Measurements from ENCODE around the gene NRXN3. TPM values are rescaled to one million over a fixed set of nuclear protein-coding genes. Genes with fewer than 3 reads are reported as not detected.

The NRXN3 gene
- total RNA-seq, 2 donors from 2014 or later: not detected

DNA sequence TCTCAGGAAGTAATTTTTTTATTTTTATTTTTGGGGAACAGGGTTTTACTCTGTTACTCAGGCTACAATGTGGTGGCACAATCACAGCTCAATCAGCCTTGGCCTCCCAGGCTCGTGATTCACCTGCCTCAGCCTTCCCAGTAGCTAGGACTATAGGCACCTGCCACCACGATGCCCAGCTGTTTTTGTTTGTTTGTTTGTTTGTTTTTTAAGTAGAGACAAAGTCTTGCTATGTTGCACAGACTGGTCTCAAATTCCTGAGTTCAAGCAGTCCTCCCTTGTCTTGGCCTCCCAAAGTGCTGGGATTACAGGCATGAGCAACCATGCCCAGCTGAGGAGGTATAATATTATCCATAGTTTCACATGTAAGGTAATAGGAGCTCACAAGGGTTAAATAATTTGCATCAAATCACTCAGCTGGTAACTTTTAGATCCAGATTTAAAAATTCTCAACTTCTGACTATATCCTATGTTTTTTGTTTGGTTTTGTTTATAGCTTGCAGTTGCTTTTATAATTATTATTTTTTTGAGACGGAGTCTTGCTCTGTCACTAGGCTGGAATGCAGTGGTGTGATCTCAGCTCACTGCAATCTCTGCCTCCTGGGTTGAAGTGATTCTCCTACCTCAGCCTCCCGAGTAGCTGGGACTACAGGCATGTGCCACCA, 1411.9 kb downstream of the NRXN3 start:
- no peak for ATAC-seq
- no peaks in the 10 kb centered on the region for H3K4me1 Mint-ChIP-seq
- H3K9me3 ChIP-seq (ENCODE audit: control insufficient read depth, low read length, poor library complexity, severe bottlenecking): no peaks in the 10 kb centered on the region
- H3K27me3 Mint-ChIP-seq: no peaks in the 10 kb centered on the region
- no peak overlapping the region for H3K27ac Mint-ChIP-seq
- H3K4me3 Mint-ChIP-seq: no peak overlapping the region
- no peak for DNase-seq
- no peaks in the 10 kb centered on the region for H3K36me3 Mint-ChIP-seq (ENCODE audit: low read depth)

DNA sequence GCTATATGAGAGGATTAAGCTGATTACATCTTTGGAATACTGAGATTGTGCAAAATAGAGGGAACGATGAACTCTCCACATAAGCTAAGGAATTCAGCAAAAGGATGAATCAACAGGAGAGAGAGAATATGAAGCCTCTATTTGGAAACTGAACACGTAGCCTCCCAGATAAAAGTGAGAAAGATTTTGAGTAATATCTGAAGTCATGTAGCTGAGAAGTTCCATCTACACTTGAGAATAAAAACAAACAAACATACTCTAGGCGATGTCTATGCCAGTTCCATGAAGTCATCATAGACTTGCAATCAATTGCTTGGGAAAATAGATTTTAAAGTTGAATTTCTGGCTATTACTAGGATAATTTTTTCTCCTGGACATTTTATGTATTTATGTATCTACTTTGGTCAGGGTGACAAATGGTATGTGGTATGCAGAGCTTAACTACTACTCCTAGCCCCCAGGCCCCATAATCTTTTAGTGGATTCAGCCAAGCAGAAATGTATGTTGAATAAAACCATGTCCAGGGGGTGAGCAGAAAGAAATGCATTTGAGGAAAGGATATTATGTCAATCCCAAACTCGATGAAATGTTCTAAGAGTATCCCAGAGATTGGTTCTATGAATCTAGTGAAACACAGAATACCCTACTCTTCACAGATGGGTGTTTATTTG, 1413.7 kb downstream of the NRXN3 start:
- no peaks in the 10 kb centered on the region for H3K9me3 ChIP-seq (ENCODE audit: control insufficient read depth, low read length, poor library complexity, severe bottlenecking)
- DNase-seq (no peak), ATAC-seq (no peak)
- Mint-ChIP-seq H3K27ac (no peak overlapping the region), H3K36me3 (ENCODE audit: low read depth) (no peaks in the 10 kb centered on the region), H3K4me3 (no peak overlapping the region), H3K27me3 (no peaks in the 10 kb centered on the region), H3K4me1 (no peaks in the 10 kb centered on the region)

DNA sequence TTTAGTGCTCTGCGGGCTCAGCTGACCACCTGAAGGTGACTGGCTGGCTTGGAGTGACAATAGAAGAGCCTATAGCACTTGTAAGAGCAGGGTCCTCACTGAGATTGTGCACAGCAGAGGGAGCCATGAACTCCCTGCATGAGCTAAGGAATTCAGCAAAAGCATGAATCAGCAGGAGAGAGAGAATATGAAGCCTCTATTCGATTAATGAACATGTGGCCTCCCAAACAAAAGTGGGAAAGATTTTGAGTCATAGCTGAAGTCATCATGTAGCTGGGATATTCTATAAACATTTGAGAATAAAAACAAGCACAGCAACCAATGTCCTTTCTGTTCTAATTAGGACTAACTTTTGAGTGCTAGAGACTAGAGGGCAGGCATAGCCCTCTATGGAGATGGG, 1414.5 kb downstream of the NRXN3 start:
- Mint-ChIP-seq H3K4me1 (no peaks in the 10 kb centered on the region), H3K36me3 (ENCODE audit: low read depth) (no peaks in the 10 kb centered on the region), H3K27ac (no peak overlapping the region), H3K27me3 (no peaks in the 10 kb centered on the region), H3K4me3 (no peak overlapping the region)
- H3K9me3 ChIP-seq (ENCODE audit: control insufficient read depth, low read length, poor library complexity, severe bottlenecking): no peaks in the 10 kb centered on the region
- ATAC-seq (no peak), DNase-seq (no peak)

DNA sequence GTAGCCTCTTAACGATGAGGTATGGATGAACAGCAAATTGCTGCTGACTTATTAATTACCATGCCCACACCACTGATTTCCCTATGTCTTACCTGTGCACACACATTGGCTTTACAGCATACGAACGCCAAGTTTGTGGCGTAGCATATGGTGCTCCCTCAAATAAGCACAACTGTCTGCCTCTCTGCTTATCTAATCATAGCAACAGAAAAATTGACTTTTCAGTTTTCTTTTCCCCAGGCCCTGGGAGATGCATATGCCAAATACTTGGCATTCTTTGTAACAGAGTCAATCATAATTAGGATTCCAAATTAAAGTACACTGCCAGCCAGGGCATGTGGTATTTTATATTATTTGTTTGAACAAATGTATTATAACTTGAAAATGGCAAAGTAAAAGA, 1415.7 kb downstream of the NRXN3 start:
- H3K9me3 ChIP-seq (ENCODE audit: control insufficient read depth, low read length, poor library complexity, severe bottlenecking): no peaks in the 10 kb centered on the region
- H3K4me3 Mint-ChIP-seq: no peak overlapping the region
- no peak for ATAC-seq
- H3K27me3 Mint-ChIP-seq: no peaks in the 10 kb centered on the region
- H3K36me3 Mint-ChIP-seq (ENCODE audit: low read depth): no peaks in the 10 kb centered on the region
- no peak for DNase-seq
- H3K4me1 Mint-ChIP-seq: no peaks in the 10 kb centered on the region
- no peak overlapping the region for H3K27ac Mint-ChIP-seq

DNA sequence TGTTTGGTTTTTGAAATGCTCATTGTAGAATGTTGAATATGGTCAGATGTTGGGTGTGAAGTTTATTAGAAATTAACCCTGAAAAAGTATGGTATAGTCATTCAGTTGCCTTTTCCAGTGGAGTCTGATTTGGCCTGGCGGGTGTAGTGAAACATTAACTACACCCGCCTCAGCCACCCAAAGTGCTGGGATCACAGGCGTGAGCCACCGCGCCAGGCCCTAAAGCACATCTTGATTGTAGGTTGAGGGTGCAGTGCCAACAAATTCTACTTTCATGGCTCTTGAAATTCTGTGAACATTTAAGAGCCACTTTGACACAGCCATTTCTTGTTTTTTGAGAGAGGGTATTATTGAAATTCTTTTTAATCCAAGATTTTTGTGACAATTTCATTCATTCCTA, 1416.2 kb downstream of the NRXN3 start:
- no peaks in the 10 kb centered on the region for H3K27me3 Mint-ChIP-seq
- no peak overlapping the region for H3K27ac Mint-ChIP-seq
- DNase-seq (no peak), ATAC-seq (no peak)
- no peaks in the 10 kb centered on the region for H3K9me3 ChIP-seq (ENCODE audit: control insufficient read depth, low read length, poor library complexity, severe bottlenecking)
- H3K4me1 Mint-ChIP-seq: no peaks in the 10 kb centered on the region
- H3K4me3 Mint-ChIP-seq: no peak overlapping the region
- H3K36me3 Mint-ChIP-seq (ENCODE audit: low read depth): no peaks in the 10 kb centered on the region

DNA sequence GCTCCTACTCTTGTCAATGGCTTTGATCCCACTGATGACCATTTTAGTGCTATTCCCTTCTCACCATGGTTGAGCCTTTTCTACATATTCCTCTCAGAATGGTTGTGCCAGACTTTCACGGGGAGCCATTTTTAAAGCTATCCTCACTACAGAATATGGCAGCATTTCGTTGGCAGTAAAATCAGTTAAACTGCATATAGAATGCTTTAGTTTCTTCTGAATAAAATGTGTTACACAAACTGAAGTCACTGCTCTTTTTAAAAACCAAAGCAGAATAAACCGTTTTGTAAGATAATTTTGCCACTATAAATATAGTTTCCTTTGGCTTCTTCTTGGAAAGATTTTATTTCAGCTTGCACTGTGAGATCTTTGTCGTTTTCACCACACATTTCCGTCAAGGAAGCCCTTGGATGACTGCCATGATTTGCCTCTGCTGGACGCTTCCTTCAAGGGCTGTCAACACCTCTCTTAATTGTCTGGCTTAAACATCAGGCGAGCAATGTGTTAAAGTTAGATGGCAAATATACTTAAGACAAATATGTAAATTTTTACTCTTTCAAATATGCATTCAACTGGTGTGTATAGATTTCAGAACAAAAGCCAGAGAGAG, 1416.9 kb downstream of the NRXN3 start:
- H3K36me3 Mint-ChIP-seq (ENCODE audit: low read depth): no peaks in the 10 kb centered on the region
- H3K4me1 Mint-ChIP-seq: no peaks in the 10 kb centered on the region
- H3K27ac Mint-ChIP-seq: no peak overlapping the region
- ATAC-seq: no peak
- H3K4me3 Mint-ChIP-seq: no peak overlapping the region
- no peaks in the 10 kb centered on the region for H3K27me3 Mint-ChIP-seq
- no peak for DNase-seq
- no peaks in the 10 kb centered on the region for H3K9me3 ChIP-seq (ENCODE audit: control insufficient read depth, low read length, poor library complexity, severe bottlenecking)

DNA sequence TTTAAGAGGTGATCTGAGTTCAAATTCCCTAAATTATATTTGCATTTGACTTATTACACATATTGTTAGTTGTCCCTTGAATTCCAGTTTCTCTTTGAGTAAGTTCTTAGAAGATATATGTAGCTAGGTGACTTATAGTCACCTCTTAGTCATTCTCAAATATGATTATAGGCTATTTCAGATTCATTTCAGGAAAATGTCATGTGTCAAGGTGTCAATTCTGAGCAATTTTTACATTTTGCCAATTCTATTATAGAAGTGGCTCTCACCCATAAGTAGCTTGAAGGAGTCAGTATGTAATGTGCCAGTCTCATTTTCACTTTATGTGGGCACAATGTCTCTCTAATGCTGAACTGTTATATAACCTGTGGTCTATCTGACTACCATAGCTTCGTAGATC, 1417.7 kb downstream of the NRXN3 start:
- H3K27ac Mint-ChIP-seq: no peak overlapping the region
- H3K27me3 Mint-ChIP-seq: no peaks in the 10 kb centered on the region
- no peaks in the 10 kb centered on the region for H3K9me3 ChIP-seq (ENCODE audit: control insufficient read depth, low read length, poor library complexity, severe bottlenecking)
- DNase-seq: no peak
- H3K4me3 Mint-ChIP-seq: no peak overlapping the region
- ATAC-seq: no peak
- no peaks in the 10 kb centered on the region for H3K4me1 Mint-ChIP-seq
- H3K36me3 Mint-ChIP-seq (ENCODE audit: low read depth): no peaks in the 10 kb centered on the region

DNA sequence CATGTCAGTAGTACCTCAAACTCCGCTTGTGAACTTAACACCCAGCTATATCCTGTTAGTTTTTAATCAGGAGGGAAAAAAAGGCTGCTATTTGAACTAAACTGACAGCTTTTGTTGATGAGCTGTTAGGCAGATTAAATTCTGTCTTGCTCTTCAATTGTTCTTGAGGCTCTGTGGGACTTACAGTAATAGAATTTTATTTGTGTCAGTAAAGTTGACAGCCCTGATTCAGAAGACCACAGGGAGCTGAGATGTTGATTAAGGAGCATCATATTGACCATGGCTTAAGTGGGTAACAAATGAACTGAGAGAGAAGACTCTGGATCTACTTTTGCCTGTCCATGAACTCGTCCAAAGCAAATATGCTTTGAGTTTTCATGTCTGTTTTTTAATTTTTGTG, 1418.2 kb downstream of the NRXN3 start:
- no peak for ATAC-seq
- no peak overlapping the region for H3K27ac Mint-ChIP-seq
- no peaks in the 10 kb centered on the region for H3K9me3 ChIP-seq (ENCODE audit: control insufficient read depth, low read length, poor library complexity, severe bottlenecking)
- H3K4me1 Mint-ChIP-seq: no peaks in the 10 kb centered on the region
- H3K36me3 Mint-ChIP-seq (ENCODE audit: low read depth): no peaks in the 10 kb centered on the region
- no peak overlapping the region for H3K4me3 Mint-ChIP-seq
- H3K27me3 Mint-ChIP-seq: no peaks in the 10 kb centered on the region
- DNase-seq: no peak

DNA sequence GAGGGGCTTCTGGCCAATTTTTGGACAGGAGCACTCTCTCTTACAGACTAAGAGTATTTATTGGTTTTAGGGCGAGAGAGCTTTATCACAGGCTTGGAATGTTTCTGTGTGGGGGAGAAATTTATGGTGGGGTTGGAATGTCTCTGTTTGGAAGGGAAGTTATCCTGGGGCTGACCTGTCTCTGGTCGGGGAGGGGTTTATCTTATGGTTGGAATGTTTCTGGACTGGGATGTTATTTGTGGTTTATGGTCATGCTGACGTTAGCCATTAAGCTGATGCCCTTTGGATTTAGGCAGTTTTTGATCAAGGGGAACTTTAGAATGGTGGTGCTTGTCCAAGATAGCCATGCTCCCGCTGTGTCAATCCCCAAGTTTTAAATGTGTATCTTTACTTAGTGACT, 1426.4 kb downstream of the NRXN3 start:
- no peaks in the 10 kb centered on the region for H3K9me3 ChIP-seq (ENCODE audit: control insufficient read depth, low read length, poor library complexity, severe bottlenecking)
- no peak for ATAC-seq
- no peaks in the 10 kb centered on the region for H3K36me3 Mint-ChIP-seq (ENCODE audit: low read depth)
- H3K4me3 Mint-ChIP-seq: no peak overlapping the region
- H3K27ac Mint-ChIP-seq: no peak overlapping the region
- DNase-seq: no peak
- no peaks in the 10 kb centered on the region for H3K27me3 Mint-ChIP-seq
- no peaks in the 10 kb centered on the region for H3K4me1 Mint-ChIP-seq

DNA sequence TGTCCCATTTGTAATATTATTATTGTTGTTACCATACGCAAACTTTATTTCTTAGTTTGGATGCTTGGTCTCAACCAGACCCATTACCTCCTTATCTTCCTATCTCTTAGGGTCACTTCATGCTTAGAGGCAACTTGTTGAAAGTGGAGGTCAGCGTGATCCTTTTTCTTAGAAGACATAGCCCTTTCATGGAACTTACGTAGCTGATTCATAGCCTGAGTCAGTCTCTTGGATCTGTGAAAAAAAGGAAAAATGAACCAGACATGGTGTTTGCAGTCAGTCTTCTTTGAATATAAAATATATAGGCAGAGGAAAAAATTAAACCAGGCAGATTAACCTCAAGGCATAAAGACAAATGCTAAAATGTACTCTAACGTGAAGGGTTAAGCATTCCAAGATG, 1427.4 kb downstream of the NRXN3 start:
- no peak for ATAC-seq
- no peak for DNase-seq

DNA sequence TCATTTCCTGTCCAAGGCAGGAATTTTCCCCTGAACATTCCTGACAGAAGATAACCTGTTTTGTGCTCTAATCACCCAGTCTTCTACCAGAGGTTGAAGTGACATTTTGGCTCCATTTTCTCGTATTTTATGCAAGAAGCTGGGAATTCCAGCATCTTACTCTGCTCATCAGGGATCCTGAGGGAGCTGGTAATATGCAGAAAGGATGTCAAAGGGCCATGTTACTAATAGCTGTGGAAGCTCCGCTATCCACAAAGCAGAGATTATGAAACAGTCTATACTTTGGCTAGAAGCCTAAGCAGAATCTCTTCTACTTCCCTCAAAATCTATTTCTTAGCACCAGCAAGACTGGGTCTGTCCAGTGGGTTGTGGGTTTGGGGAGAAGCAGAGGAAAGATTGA, 1428.2 kb downstream of the NRXN3 start:
- no peak for ATAC-seq
- Mint-ChIP-seq H3K4me3 (no peak overlapping the region), H3K4me1 (no peaks in the 10 kb centered on the region), H3K27ac (no peak overlapping the region), H3K36me3 (ENCODE audit: low read depth) (no peaks in the 10 kb centered on the region), H3K27me3 (no peaks in the 10 kb centered on the region)
- H3K9me3 ChIP-seq (ENCODE audit: control insufficient read depth, low read length, poor library complexity, severe bottlenecking): no peaks in the 10 kb centered on the region
- no peak for DNase-seq

More for the DNA sequence above, 1427.4 kb downstream of the NRXN3 start:
- Mint-ChIP-seq H3K27ac (no peak overlapping the region), H3K27me3 (no peaks in the 10 kb centered on the region), H3K4me3 (no peak overlapping the region), H3K4me1 (no peaks in the 10 kb centered on the region), H3K36me3 (ENCODE audit: low read depth) (no peaks in the 10 kb centered on the region)
- H3K9me3 ChIP-seq (ENCODE audit: control insufficient read depth, low read length, poor library complexity, severe bottlenecking): no peaks in the 10 kb centered on the region

DNA sequence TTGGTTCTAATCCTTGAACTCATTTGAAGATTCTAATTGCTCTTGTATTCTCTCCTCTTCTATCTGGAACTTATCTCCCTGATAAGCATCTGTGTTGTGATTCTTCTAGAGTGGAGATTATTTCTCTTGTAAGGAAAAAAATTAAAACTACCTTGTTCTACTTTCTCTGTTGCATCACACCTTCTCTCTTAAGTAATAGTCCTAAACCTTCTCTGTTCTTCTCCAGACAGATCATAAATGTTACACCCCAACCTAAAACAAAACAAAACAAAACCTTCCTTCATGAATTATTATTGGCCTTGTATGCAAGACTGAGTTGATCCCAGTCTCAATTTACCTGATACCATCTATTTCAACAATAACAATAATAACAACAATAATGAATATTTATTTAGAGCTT, 1429.1 kb downstream of the NRXN3 start:
- Mint-ChIP-seq H3K4me3 (no peak overlapping the region), H3K27me3 (no peaks in the 10 kb centered on the region), H3K27ac (no peak overlapping the region), H3K4me1 (no peaks in the 10 kb centered on the region), H3K36me3 (ENCODE audit: low read depth) (no peaks in the 10 kb centered on the region)
- ATAC-seq (no peak), DNase-seq (no peak)
- no peaks in the 10 kb centered on the region for H3K9me3 ChIP-seq (ENCODE audit: control insufficient read depth, low read length, poor library complexity, severe bottlenecking)

DNA sequence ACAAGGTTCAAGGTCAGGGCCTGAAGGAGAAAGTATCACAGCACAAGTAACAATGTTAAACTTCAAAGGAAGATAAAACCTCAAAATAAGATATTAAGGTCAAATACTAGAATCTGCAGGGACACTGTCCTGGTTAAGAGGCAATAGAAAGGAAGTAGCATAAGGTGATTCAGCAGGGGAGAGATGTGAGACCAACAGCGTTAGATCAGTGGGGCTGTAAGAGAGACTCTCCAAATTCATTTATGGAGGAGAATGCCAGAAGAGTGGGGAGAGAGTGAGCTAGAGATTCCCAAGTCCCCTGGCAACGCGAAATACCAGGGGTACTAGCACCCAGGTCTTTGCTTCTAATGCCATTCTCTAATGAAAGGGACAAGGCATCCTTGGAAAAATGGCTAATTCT, 1430.2 kb downstream of the NRXN3 start:
- H3K27ac Mint-ChIP-seq: no peak overlapping the region
- no peak overlapping the region for H3K4me3 Mint-ChIP-seq
- H3K36me3 Mint-ChIP-seq (ENCODE audit: low read depth): no peaks in the 10 kb centered on the region
- DNase-seq: no peak
- no peaks in the 10 kb centered on the region for H3K4me1 Mint-ChIP-seq
- no peaks in the 10 kb centered on the region for H3K27me3 Mint-ChIP-seq
- H3K9me3 ChIP-seq (ENCODE audit: control insufficient read depth, low read length, poor library complexity, severe bottlenecking): no peaks in the 10 kb centered on the region
- no peak for ATAC-seq

DNA sequence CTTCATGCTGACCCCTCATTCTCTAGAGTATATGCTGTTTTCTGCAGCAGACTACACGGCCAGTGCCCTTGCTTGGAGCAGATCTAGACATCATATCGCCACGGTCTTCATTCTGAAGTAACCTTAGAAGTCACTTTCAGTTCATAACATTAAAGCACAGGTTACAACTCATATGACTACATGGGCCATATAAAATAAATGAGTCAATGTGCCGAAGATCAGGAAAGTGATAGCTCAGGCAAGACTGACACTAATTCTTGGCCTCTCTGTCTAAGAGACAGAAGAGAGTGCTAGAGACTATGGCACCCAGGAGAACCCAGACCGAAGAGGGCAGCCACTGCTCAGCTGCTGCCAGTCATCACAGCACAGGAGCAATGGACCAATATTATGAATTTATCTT, 1431.4 kb downstream of the NRXN3 start:
- no peaks in the 10 kb centered on the region for H3K4me1 Mint-ChIP-seq
- no peaks in the 10 kb centered on the region for H3K27me3 Mint-ChIP-seq

More for the DNA sequence above, 1431.4 kb downstream of the NRXN3 start:
- Mint-ChIP-seq H3K4me3 (no peak overlapping the region), H3K27ac (no peak overlapping the region), H3K36me3 (ENCODE audit: low read depth) (no peaks in the 10 kb centered on the region)
- H3K9me3 ChIP-seq (ENCODE audit: control insufficient read depth, low read length, poor library complexity, severe bottlenecking): no peaks in the 10 kb centered on the region
- no peak for ATAC-seq
- no peak for DNase-seq
